GM12872 (cell line): ENCODE measurements around the gene ASTN2.

Source experiments
- CTCF ChIP-seq: IDR thresholded peaks from 3 replicates; pipeline ENCODE4 v1.5.1; 2011; ENCODE audit warnings: low read depth, mild to moderate bottlenecking, low read length, moderate library complexity; ENCODE audit not compliant: insufficient read depth

ASTN2 gene

GRCh38 chr9:116456490-116457088 is 958.3 kb downstream of the ASTN2 start:
- TF ChIP-seq CTCF = no peak

GRCh38 chr9:116453785-116454184 is 961.1 kb downstream of the ASTN2 start:
- no peak for TF ChIP-seq CTCF

- no peak for TF ChIP-seq CTCF
Measured at GRCh38 chr9:116452634-116453033, 962.2 kb downstream of the ASTN2 start.

- no peak for TF ChIP-seq CTCF
Measured at GRCh38 chr9:116452227-116452626, 962.6 kb downstream of the ASTN2 start.

- no peak for TF ChIP-seq CTCF
Measured at GRCh38 chr9:116451500-116452115, 963.2 kb downstream of the ASTN2 start.

GRCh38 chr9:116450378-116451139 is 964.3 kb downstream of the ASTN2 start:
- no peak for TF ChIP-seq CTCF

- no peak for TF ChIP-seq CTCF
Measured at GRCh38 chr9:116449949-116450348, 964.9 kb downstream of the ASTN2 start.
